Tracheal epithelial cell (primary cell): ENCODE data around the gene DHX40. TPM values are rescaled to one million over a fixed set of nuclear protein-coding genes. Genes with fewer than 3 reads are reported as not detected.

Experiments used
- total RNA-seq: library from RNA; depleted of rRNA; stranded (reverse); fragments of >200 nt; gene quantifications from 2 replicates; pipeline ENCODE4 v1.2.1, GENCODE V29; 2014

The DHX40 gene
- 41.6 and 44.6 TPM in 2 replicates for total RNA-seq

GRCh38 chr17:59565171-59565958 is at the start of gene DHX40:
Gene DHX40, plus strand, starts transcription at chr17:59565610. Its CDS starts 62 bp downstream, at chr17:59565672.

GRCh38 chr17:59619298-59620063 is 54.1 kb downstream of the DHX40 start, which contains the start of gene CLTC:
Gene CLTC, plus strand, starts transcription at chr17:59619895. Its CDS starts 237 bp downstream, at chr17:59620132.

Other genes starting within 250 kb of the DHX40 start
- 2.1 and 7.2 TPM in 2 replicates for gene YPEL2, start 234.0 kb upstream of the DHX40 start, total RNA-seq
- gene CLTC, start 54.3 kb downstream of the DHX40 start, total RNA-seq = 281 and 312 TPM in 2 replicates
- gene PTRH2, start 141.8 kb downstream of the DHX40 start, total RNA-seq = 24.3 and 25.8 TPM in 2 replicates
- 85.3 and 139 TPM in 2 replicates for gene VMP1, start 142.0 kb downstream of the DHX40 start, total RNA-seq